HG03565 (cell line): ENCODE data around the gene LDLRAD1.
"Not testable (repeated sequence)": the region's sequence is repeated elsewhere in the genome, so short reads cannot be mapped to it uniquely, and the experiment has no call there.

ENCODE experiments used
- ATAC-seq: cut with Tn5 transposase; IDR thresholded peaks from one replicate; pipeline ENCODE4 v1.9.1; 2021; ENCODE audit warnings: mild to moderate bottlenecking, moderate library complexity; ENCODE audit not compliant: unreplicated experiment

LDLRAD1 gene

GRCh38 chr1:53995683-53996082 is 22.3 kb downstream of the LDLRAD1 start:
- ATAC-seq: no peak

GRCh38 chr1:53994516-53994915 is 23.5 kb downstream of the LDLRAD1 start:
- ATAC-seq: not testable (repeated sequence)

GRCh38 chr1:53992085-53992874 is 25.7 kb downstream of the LDLRAD1 start:
- no peak for ATAC-seq

GRCh38 chr1:53987880-53988279 is 30.1 kb downstream of the LDLRAD1 start:
- ATAC-seq: no peak

GRCh38 chr1:53986458-53986857 is 31.5 kb downstream of the LDLRAD1 start:
- no peak for ATAC-seq

- ATAC-seq: no peak
These were observed 33.3 kb downstream of the LDLRAD1 start for GRCh38 chr1:53984726-53985125.

- no peak for ATAC-seq
These were observed 35.3 kb downstream of the LDLRAD1 start for GRCh38 chr1:53982763-53983104.

- no peak for ATAC-seq
These were observed 35.8 kb downstream of the LDLRAD1 start for GRCh38 chr1:53982034-53982762.

- ATAC-seq: no peak
These were observed 36.8 kb downstream of the LDLRAD1 start for GRCh38 chr1:53981220-53981619.

GRCh38 chr1:53979712-53980450 is 38.1 kb downstream of the LDLRAD1 start:
- ATAC-seq: no peak

GRCh38 chr1:53975861-53976260 is 42.1 kb downstream of the LDLRAD1 start:
- no peak for ATAC-seq

GRCh38 chr1:53971718-53972117 is 46.3 kb downstream of the LDLRAD1 start:
- no peak for ATAC-seq

- not testable (repeated sequence) for ATAC-seq
These were observed 48.7 kb downstream of the LDLRAD1 start for GRCh38 chr1:53969323-53969722.

GRCh38 chr1:53968125-53968513 is 49.9 kb downstream of the LDLRAD1 start:
- no peak for ATAC-seq

GRCh38 chr1:53967409-53968124 is 50.4 kb downstream of the LDLRAD1 start:
- no peak for ATAC-seq

GRCh38 chr1:53966794-53967193 is 51.2 kb downstream of the LDLRAD1 start:
- no peak for ATAC-seq

GRCh38 chr1:53964109-53964508 is 53.9 kb downstream of the LDLRAD1 start:
- no peak for ATAC-seq

GRCh38 chr1:53963460-53963859 is 54.5 kb downstream of the LDLRAD1 start:
- ATAC-seq: no peak

GRCh38 chr1:53962395-53962794 is 55.6 kb downstream of the LDLRAD1 start:
- no peak for ATAC-seq

GRCh38 chr1:53959664-53960250 is 58.2 kb downstream of the LDLRAD1 start:
- ATAC-seq: no peak
